ENCODE data around the gene INSRR.
A peak's percentile ranks its signal among the peaks of the same experiment; 100 is the strongest.

Gene INSRR

GRCh38 chr1:156815961-156816422, 42.9 kb downstream of the INSRR start:
- H3K27me3 Mint-ChIP-seq: no peaks in the 10 kb centered on the region
- H3K9me3 Mint-ChIP-seq: no peaks in the 10 kb centered on the region
- H3K4me1 Mint-ChIP-seq: peaks cover 41% of the 10 kb centered on the region
- peak overlapping the region; percentile 68 for H3K4me3 Mint-ChIP-seq
- ATAC-seq: no peak
- H3K27ac Mint-ChIP-seq: peak overlapping the region; percentile 85
- H3K36me3 Mint-ChIP-seq: peaks cover 13% of the 10 kb centered on the region

DNA sequence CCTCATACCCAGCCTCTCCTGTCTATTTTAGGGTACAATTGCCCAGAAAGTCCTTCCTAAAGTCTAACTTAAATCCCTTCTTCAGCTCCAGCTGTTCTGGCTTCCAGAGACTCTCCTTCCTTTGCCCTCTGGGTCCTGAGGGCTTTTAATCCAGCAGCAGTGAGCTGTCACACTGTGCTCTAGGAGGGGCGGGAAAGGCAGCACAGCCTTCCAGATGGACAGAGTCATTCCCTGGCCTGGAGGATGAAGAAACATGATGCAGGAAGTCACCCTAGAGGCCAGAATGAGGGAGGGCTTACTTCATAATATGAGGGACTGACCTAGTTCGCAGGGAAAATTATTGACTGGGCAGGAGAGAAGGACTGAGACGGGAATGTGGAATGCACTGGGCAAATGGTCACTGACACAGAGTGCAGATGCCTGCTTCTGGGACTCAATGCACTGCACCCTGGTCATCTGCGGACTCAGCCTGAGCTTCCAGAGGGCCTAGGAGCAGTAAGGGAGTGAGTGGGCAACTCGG, 43.5 kb downstream of the INSRR start:
- Mint-ChIP-seq H3K27me3 (no peaks in the 10 kb centered on the region), H3K36me3 (peaks cover 15% of the 10 kb centered on the region), H3K27ac (peak overlapping the region; percentile 85), H3K4me1 (peaks cover 41% of the 10 kb centered on the region), H3K9me3 (no peaks in the 10 kb centered on the region), H3K4me3 (no peak overlapping the region)
- no peak for ATAC-seq

GRCh38 chr1:156814571-156815260, 44.2 kb downstream of the INSRR start:
- ATAC-seq: no peak
- no peaks in the 10 kb centered on the region for H3K9me3 Mint-ChIP-seq
- peaks cover 41% of the 10 kb centered on the region for H3K4me1 Mint-ChIP-seq

GRCh38 chr1:156813750-156814570, 45.0 kb downstream of the INSRR start:
- Mint-ChIP-seq H3K4me1 (peaks cover 41% of the 10 kb centered on the region), H3K9me3 (no peaks in the 10 kb centered on the region), H3K27me3 (no peaks in the 10 kb centered on the region), H3K4me3 (peak overlapping the region; percentile 82), H3K36me3 (peaks cover 15% of the 10 kb centered on the region), H3K27ac (peak overlapping the region; percentile 61)
- ATAC-seq: peak; percentile 62

More at GRCh38 chr1:156814571-156815260, 44.2 kb downstream of the INSRR start:
- no peaks in the 10 kb centered on the region for H3K27me3 Mint-ChIP-seq
- H3K36me3 Mint-ChIP-seq: peaks cover 15% of the 10 kb centered on the region
- H3K4me3 Mint-ChIP-seq: peak overlapping the region; percentile 18
- H3K27ac Mint-ChIP-seq: peak overlapping the region; percentile 61

DNA sequence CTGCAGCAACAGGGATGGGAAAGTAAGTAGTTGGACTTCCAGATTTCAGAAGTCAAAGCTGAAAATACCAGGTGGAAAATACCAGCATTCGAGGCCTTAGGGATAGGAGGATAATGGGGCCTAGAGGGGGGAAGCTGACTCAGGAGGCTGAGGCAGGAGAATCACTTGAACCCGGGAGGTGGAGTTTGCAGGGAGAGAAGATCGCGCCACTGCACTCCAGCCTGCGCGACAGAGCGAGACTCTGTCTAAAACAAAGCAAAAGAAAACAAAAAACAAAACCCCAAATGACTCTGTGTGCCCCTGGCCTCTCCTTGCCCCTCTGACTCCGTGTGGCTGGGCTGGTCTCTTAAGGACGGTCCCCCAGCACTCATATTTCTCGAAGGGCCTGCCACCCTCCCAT, 45.6 kb downstream of the INSRR start:
- H3K4me1 Mint-ChIP-seq: peaks cover 41% of the 10 kb centered on the region
- no peaks in the 10 kb centered on the region for H3K9me3 Mint-ChIP-seq
- peak overlapping the region; percentile 82 for H3K4me3 Mint-ChIP-seq
- H3K27ac Mint-ChIP-seq: peak overlapping the region; percentile 61
- peaks cover 19% of the 10 kb centered on the region for H3K36me3 Mint-ChIP-seq
- ATAC-seq: no peak
- no peaks in the 10 kb centered on the region for H3K27me3 Mint-ChIP-seq

DNA sequence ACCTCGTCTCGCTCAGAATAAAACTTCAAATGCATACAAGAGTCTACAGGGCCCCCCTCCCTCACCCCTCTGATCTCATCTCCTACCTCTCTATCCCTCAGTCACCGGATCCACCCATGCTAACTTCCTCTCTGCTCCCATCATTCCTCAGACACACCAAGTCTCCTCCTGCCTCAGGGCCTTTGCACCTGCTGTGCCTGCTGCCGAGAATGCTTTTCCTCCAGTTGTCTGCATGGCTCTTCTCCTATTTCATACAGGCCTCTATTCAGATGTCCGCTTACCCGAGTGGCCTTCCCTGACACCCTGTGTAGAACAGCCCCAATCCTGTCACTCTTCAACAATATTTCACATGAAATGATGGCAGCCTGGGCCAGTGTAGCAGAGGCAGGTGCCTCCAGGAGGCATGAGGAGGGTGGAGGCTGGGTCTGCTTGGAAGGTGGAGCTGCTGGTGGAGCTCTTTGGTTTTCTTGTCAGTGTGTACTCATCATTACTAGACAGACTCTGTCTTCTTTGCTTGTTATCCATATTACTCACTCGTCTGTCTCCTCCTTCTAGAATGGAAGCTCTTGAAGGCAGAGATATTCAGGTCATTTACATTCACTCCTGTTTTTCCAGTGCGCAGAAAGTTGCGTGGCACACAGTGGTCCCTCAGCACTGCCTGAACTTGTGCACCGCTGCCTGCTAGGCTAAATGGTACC, 46.5 kb downstream of the INSRR start:
- no peaks in the 10 kb centered on the region for H3K9me3 Mint-ChIP-seq
- peaks cover 27% of the 10 kb centered on the region for H3K36me3 Mint-ChIP-seq
- peaks cover 48% of the 10 kb centered on the region for H3K4me1 Mint-ChIP-seq
- ATAC-seq: no peak
- H3K27me3 Mint-ChIP-seq: no peaks in the 10 kb centered on the region
- no peak overlapping the region for H3K4me3 Mint-ChIP-seq
- H3K27ac Mint-ChIP-seq: no peak overlapping the region

DNA sequence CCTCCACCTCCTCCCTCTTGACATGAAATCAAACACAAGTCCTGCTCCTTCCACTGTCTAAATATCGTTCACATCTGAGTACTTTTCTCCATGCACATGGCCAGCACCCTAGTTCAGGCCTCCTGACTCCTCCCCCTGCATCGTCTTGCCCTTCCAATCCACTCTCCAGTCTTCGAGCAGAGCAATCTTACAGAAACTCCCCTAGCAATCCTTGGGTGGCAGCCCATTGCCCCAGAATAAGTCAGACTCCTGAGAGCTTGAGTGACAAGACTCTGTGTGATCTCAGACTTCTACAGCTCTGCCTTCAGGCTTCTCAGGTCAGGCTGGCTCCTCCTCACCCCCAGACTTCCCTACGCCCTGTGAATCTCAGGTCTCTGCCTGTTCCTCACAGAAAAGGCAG, 47.7 kb downstream of the INSRR start:
- peaks cover 40% of the 10 kb centered on the region for H3K4me1 Mint-ChIP-seq
- no peak for ATAC-seq
- H3K27me3 Mint-ChIP-seq: no peaks in the 10 kb centered on the region
- peaks cover 38% of the 10 kb centered on the region for H3K36me3 Mint-ChIP-seq
- H3K9me3 Mint-ChIP-seq: no peaks in the 10 kb centered on the region
- no peak overlapping the region for H3K27ac Mint-ChIP-seq
- no peak overlapping the region for H3K4me3 Mint-ChIP-seq

GRCh38 chr1:156809711-156810366, 49.1 kb downstream of the INSRR start:
- H3K27me3 Mint-ChIP-seq: no peaks in the 10 kb centered on the region
- peaks cover 29% of the 10 kb centered on the region for H3K4me1 Mint-ChIP-seq
- H3K36me3 Mint-ChIP-seq: peaks cover 43% of the 10 kb centered on the region
- ATAC-seq: no peak
- no peak overlapping the region for H3K27ac Mint-ChIP-seq
- no peaks in the 10 kb centered on the region for H3K9me3 Mint-ChIP-seq
- no peak overlapping the region for H3K4me3 Mint-ChIP-seq

DNA sequence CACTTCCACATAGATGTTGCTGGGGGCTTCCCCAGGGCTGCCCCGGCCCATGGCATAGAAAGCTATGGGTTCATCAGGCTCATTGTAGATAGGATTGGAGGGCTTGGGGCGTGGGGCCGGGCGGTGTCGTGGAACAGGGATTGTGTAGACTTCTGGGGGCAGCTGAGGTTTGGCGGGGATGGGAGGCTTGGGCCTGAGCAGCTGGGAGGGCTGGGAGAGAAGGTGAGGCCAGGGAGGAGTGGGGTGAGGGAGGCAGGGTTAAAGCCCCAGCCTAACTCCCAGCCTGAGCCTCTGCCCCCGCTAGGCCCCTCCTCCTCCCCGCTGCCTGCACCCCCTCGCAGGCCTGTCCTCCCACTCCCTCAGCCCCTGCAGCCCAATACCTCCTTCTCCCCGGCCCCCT, 49.6 kb downstream of the INSRR start:
- ATAC-seq: no peak
- H3K27ac Mint-ChIP-seq: no peak overlapping the region
- no peak overlapping the region for H3K4me3 Mint-ChIP-seq
- H3K9me3 Mint-ChIP-seq: no peaks in the 10 kb centered on the region
- no peaks in the 10 kb centered on the region for H3K27me3 Mint-ChIP-seq
- peaks cover 43% of the 10 kb centered on the region for H3K36me3 Mint-ChIP-seq
- H3K4me1 Mint-ChIP-seq: peaks cover 29% of the 10 kb centered on the region

DNA sequence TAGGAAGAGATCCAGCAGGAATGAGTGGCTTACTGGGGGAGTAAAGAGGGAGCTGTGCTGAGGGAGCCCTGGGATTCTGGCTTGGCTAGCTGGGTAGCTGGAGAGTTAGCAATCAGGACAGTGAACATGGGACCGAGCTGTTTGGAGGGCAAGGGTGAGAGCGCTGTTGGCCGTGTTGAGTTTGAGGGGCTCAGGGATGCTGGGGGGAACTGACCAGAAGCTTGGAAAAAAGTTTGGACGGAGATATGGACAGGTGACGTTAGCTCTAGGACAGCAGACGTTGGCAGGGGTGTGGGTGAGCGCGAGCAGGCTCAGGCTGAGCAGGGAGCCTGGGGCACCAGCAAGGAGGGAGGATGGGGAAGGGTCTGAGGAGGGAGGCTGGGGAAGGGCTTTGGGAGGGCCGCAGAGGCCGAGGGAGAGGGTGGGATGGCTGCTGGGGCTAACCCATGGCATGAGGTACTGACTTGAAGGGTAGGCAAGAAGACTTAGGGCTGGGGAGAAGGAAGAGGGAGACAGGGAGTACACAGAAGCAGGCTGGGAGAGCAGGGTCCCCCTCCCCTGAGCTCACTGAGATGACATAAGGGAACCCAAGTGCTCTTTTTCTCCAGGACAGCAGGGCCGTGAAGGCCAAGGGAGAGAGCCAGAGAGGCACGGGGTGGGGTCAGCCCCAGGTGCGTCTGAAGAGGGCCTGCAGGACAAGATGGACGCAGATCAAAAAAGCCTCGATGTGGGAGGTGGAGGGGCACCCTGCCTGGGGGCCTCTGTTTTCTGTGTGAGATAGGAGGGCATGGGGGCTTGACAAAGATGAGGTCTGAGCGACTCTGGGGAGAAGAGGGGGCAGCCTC, 50.5 kb downstream of the INSRR start:
- H3K4me1 Mint-ChIP-seq: peaks cover 23% of the 10 kb centered on the region
- peak overlapping the region; percentile 13 for H3K27ac Mint-ChIP-seq
- no peak for ATAC-seq
- H3K9me3 Mint-ChIP-seq: no peaks in the 10 kb centered on the region
- peaks cover 43% of the 10 kb centered on the region for H3K36me3 Mint-ChIP-seq
- H3K27me3 Mint-ChIP-seq: no peaks in the 10 kb centered on the region
- H3K4me3 Mint-ChIP-seq: no peak overlapping the region

DNA sequence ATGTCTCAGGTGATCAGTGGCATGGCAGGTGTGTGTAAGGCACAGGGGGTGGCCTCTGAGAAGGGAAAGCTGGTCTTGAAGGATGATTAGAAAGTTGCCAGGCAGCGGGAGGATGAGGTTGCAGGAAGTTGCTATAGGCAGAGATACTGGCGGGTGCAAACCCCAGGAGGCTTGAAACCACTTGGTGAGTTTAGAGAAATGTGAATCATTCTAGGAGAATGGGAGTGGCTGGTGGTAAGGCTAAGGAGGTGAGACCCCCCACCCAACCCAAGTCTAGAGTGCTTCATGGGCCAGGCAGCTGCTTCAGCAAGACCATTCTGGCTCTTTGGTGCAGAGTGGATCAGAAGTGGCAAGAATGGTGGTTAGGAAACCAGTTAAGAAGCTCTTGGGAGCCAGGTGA, 51.3 kb downstream of the INSRR start:
- Mint-ChIP-seq H3K9me3 (no peaks in the 10 kb centered on the region), H3K4me1 (peaks cover 19% of the 10 kb centered on the region), H3K4me3 (no peak overlapping the region), H3K36me3 (peaks cover 43% of the 10 kb centered on the region), H3K27ac (peak overlapping the region; percentile 13), H3K27me3 (no peaks in the 10 kb centered on the region)
- no peak for ATAC-seq

GRCh38 chr1:156806512-156807440, 52.1 kb downstream of the INSRR start:
- H3K36me3 Mint-ChIP-seq: peaks cover 34% of the 10 kb centered on the region
- no peak overlapping the region for H3K27ac Mint-ChIP-seq
- no peak overlapping the region for H3K4me3 Mint-ChIP-seq
- no peak for ATAC-seq
- peaks cover 19% of the 10 kb centered on the region for H3K4me1 Mint-ChIP-seq
- H3K9me3 Mint-ChIP-seq: no peaks in the 10 kb centered on the region
- no peaks in the 10 kb centered on the region for H3K27me3 Mint-ChIP-seq

DNA sequence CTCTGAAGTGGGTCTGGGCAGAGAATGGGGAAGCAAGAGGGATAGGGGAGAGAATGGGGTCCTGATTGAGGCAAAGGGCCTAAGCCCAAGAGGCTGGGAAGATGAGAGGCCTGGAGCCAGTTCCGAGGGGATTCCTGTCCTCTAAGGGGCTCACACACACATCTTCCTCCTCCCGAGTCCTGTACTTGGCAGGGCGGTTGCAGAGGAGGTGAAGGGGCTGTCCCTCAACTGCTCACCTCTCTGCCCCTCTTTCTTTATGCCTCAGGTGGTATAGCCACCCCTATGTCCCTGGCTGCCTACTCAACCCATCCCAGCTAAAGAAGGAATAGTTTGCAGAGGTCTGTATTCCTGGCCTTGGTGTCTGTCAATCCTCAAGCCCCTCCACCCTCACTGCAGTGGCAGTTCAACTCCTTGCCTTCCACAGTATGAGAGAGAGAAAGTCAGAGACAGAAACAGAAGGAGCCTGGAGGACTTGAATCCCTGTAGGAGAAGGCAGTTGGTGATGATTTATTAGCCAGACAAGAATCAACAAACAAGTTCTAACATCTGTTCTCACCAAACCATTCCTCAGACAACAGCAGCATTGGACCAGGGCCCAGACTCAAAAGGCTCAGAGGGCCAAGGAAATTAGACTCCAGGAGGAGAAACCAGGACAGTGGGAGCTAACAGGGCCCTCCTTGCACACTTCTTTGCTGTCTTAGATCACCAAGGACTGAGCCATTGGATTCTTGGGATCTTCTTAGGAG, 53.0 kb downstream of the INSRR start:
- H3K36me3 Mint-ChIP-seq: peaks cover 36% of the 10 kb centered on the region
- no peak overlapping the region for H3K4me3 Mint-ChIP-seq
- no peak for ATAC-seq
- H3K4me1 Mint-ChIP-seq: peaks cover 19% of the 10 kb centered on the region
- H3K27ac Mint-ChIP-seq: no peak overlapping the region
- H3K9me3 Mint-ChIP-seq: no peaks in the 10 kb centered on the region
- no peaks in the 10 kb centered on the region for H3K27me3 Mint-ChIP-seq

Measured in stimulated activated memory B cell treated with anti-CD40 and anti-IgM and Interleukin-4, amounts not matched to agents 10 μg/mL and 1 μg/mL and 100 μg/mL, for 72 hours (primary cell).